ENCODE data around the gene SEC14L1.

DNA sequence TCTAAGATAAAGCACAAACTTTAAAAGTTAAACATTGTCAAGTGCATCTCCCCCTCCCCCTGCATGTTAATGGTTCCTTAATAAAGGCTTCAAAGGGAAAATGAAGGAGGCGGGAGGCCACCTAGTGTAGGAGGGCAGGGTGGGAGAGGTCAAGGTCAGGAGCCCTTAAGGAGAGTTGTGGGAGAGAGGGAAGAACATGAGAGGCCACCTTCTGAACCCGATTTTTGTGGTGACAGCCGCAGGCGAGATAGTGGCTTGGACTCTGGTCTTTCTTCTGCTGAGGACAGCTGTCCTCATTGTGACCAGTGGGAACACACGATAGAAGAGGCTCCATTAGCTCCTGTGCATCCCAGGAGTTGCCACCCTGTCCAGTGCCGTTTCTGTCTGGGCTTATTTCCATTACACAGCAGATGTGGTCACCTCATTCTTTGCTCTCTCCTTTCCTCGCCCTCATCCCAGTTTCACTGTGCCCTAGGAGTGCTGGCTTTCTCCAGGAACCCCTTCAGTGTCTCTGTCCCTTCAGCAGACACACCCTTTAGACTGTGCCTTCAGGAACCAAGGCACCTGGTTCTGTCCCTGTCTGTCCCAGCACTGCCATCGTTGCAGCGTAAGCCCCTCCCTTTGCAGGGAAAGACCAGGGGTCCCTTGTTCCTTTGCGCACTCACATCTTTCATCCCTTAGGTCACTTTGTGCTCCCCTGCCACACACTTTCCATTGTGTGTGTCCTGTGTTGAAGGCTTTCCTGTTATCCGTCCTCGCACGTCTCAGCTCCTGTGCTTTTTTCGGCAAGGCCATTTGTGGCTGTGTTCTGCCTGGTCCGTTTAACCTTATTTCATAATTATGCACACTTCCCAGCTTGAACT lies 7.5 kb downstream of the SEC14L1 start:
- TF ChIP-seq, protein P1, sequence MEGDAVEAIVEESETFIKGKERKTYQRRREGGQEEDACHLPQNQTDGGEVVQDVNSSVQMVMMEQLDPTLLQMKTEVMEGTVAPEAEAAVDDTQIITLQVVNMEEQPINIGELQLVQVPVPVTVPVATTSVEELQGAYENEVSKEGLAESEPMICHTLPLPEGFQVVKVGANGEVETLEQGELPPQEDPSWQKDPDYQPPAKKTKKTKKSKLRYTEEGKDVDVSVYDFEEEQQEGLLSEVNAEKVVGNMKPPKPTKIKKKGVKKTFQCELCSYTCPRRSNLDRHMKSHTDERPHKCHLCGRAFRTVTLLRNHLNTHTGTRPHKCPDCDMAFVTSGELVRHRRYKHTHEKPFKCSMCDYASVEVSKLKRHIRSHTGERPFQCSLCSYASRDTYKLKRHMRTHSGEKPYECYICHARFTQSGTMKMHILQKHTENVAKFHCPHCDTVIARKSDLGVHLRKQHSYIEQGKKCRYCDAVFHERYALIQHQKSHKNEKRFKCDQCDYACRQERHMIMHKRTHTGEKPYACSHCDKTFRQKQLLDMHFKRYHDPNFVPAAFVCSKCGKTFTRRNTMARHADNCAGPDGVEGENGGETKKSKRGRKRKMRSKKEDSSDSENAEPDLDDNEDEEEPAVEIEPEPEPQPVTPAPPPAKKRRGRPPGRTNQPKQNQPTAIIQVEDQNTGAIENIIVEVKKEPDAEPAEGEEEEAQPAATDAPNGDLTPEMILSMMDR (IDR thresholded peaks at IDR 0.05): no peak
- TF ChIP-seq EP300 (IDR thresholded peaks at IDR 0.05): no peak
